Measurements from ENCODE around the gene ATP6V0A1. TPM values are rescaled to one million over a fixed set of nuclear protein-coding genes. Genes with fewer than 3 reads are reported as not detected.

ATP6V0A1 gene
- total RNA-seq, 4 donors from 2014 or later, result 81.6 to 126 (median 96.6) TPM

DNA sequence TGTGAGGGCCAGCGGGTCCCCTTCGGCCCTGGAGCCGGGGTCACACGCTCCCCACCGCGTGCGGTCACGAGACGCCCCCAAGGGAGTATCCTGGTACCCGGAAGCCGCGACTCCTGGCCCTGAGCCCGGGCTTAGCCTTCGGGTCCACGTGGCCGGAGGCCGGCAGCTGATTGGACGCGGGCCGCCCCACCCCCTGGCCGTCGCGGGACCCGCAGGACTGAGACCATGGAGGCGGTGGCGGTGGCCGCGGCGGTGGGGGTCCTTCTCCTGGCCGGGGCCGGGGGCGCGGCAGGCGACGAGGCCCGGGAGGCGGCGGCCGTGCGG is 77.3 kb downstream of the ATP6V0A1 start, which contains the start of gene NAGLU:
Gene NAGLU (plus strand): TSS at position 194 of the 324 bp plus-strand sequence. CDS start 32 bp downstream, at position 226.
- H3K27me3 ChIP-seq, result no peaks in the 10 kb centered on the region
- H3K9me3 ChIP-seq, result no peaks in the 10 kb centered on the region
- H3K4me1 ChIP-seq, result peaks cover 3 to 33% (median 16%) of the 10 kb centered on the region in 4 donors
- peak; percentile 96 to 98 for DNase-seq (ENCODE audit: low spot score in 2 of 2)
- TF ChIP-seq, protein P1, sequence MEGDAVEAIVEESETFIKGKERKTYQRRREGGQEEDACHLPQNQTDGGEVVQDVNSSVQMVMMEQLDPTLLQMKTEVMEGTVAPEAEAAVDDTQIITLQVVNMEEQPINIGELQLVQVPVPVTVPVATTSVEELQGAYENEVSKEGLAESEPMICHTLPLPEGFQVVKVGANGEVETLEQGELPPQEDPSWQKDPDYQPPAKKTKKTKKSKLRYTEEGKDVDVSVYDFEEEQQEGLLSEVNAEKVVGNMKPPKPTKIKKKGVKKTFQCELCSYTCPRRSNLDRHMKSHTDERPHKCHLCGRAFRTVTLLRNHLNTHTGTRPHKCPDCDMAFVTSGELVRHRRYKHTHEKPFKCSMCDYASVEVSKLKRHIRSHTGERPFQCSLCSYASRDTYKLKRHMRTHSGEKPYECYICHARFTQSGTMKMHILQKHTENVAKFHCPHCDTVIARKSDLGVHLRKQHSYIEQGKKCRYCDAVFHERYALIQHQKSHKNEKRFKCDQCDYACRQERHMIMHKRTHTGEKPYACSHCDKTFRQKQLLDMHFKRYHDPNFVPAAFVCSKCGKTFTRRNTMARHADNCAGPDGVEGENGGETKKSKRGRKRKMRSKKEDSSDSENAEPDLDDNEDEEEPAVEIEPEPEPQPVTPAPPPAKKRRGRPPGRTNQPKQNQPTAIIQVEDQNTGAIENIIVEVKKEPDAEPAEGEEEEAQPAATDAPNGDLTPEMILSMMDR (IDR thresholded peaks at IDR 0.05), result peak in 2 of 5 experiments; percentile 35 to 53
- TF ChIP-seq POLR2A (IDR thresholded peaks at IDR 0.05), result peak; percentile 69 to 96
- TF ChIP-seq EP300 (IDR thresholded peaks at IDR 0.05), result peak; percentile 98 to 100
- H3K4me3 ChIP-seq, result peak within 1 kb of the TSS; percentile 45 to 82 (median 65)
- H3K27ac ChIP-seq, result peak within 1 kb of the TSS; percentile 82 to 96 (median 94)
- peaks cover 0 to 33% (median 9%) of the 10 kb centered on the region in 3 donors for H3K36me3 ChIP-seq
- WGBS, 2 donors, result 3% methylated on average over 9 of the region's 40 CpGs; no CpG with 5 or more reads in 1 of the 2 donors

DNA sequence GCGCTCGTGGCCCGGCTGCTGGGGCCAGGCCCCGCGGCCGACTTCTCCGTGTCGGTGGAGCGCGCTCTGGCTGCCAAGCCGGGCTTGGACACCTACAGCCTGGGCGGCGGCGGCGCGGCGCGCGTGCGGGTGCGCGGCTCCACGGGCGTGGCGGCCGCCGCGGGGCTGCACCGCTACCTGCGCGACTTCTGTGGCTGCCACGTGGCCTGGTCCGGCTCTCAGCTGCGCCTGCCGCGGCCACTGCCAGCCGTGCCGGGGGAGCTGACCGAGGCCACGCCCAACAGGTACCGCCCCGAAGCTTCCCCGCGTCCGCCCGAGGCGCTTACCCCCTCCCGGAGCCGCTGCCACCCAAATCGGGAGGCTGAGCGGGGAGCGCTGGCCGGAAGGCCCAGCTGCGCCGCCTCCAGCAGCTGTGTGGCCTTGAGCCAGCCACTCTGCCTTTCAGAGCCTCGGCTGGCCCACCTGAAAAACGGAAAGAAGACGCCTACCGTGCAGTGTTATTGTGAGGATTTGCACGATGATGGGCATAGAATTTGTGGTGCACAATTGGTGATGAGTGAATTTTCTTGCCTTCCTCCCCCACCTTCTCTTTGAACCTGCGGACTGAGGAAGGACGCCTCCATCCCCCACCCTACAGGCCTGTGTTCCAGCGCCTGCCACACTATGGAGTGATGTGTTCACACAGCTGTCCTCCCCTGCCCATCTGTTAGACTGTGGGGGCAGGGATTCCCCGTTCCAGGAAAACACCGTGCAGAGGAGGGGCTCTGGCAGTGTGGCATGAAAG is 77.9 kb downstream of the ATP6V0A1 start:
- peak; percentile 66 to 76 for DNase-seq (ENCODE audit: low spot score in 2 of 2)
- WGBS, 2 donors, result 1% methylated on average over 26 to 29 of the region's 65 CpGs

DNA sequence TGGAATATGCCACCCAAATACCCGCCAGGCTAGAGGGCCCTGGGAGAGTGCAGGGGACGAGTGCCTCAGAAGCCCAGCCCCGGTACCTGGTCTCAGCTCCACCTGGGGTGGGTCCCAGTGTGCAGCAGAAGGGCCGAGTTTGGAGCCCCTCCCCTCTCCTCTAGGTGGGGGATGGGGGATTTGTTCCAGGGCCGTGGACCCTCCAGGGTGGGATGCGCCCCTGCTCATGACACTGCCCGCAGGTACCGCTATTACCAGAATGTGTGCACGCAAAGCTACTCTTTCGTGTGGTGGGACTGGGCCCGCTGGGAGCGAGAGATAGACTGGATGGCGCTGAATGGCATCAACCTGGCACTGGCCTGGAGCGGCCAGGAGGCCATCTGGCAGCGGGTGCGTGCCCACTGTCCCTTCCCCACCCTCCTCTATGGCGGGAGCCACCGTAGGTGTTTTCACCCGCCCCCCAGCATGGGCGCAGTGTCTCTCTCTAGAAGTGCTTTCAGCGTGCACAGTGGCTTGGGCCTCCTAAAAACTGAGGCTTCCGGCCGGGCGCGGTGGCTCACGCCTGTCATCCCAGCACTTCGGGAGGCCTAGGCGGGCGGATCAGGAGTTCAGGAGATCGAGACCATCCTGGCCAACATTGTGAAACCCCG is 78.6 kb downstream of the ATP6V0A1 start:
- H3K27ac ChIP-seq, result peak overlapping the region; percentile 82 to 96 (median 94)
- H3K4me3 ChIP-seq, result peak overlapping the region; percentile 43 to 82 (median 65)
- TF ChIP-seq POLR2A (IDR thresholded peaks at IDR 0.05), result no peak
- TF ChIP-seq, protein P1 (IDR thresholded peaks at IDR 0.05), result no peak
- TF ChIP-seq EP300 (IDR thresholded peaks at IDR 0.05), result no peak
- no peaks in the 10 kb centered on the region for H3K9me3 ChIP-seq
- peaks cover 0 to 45% (median 9%) of the 10 kb centered on the region in 3 donors for H3K36me3 ChIP-seq
- WGBS, 2 donors, result 87 to 88% methylated on average over 14 to 29 of the region's 31 CpGs
- no peak for DNase-seq (ENCODE audit: low spot score in 2 of 2)
- H3K4me1 ChIP-seq, result peaks cover 3 to 28% (median 13%) of the 10 kb centered on the region in 4 donors
- H3K27me3 ChIP-seq, result no peaks in the 10 kb centered on the region

More for the DNA sequence above, 77.9 kb downstream of the ATP6V0A1 start:
- Histone ChIP-seq H3K4me1 (peaks cover 3 to 31% (median 14%) of the 10 kb centered on the region in 4 donors), H3K36me3 (peaks cover 0 to 38% (median 9%) of the 10 kb centered on the region in 3 donors), H3K27me3 (no peaks in the 10 kb centered on the region), H3K27ac (peak overlapping the region; percentile 82 to 96 (median 94)), H3K4me3 (peak overlapping the region; percentile 43 to 82 (median 65)), H3K9me3 (no peaks in the 10 kb centered on the region)
- TF ChIP-seq EP300 (IDR thresholded peaks at IDR 0.05), result peak in 1 of 2 donors; percentile 26
- peak in 1 of 2 donors; percentile 33 for TF ChIP-seq POLR2A (IDR thresholded peaks at IDR 0.05)
- TF ChIP-seq, protein P1 (IDR thresholded peaks at IDR 0.05), result peak in 1 of 5 experiments; percentile 6

DNA sequence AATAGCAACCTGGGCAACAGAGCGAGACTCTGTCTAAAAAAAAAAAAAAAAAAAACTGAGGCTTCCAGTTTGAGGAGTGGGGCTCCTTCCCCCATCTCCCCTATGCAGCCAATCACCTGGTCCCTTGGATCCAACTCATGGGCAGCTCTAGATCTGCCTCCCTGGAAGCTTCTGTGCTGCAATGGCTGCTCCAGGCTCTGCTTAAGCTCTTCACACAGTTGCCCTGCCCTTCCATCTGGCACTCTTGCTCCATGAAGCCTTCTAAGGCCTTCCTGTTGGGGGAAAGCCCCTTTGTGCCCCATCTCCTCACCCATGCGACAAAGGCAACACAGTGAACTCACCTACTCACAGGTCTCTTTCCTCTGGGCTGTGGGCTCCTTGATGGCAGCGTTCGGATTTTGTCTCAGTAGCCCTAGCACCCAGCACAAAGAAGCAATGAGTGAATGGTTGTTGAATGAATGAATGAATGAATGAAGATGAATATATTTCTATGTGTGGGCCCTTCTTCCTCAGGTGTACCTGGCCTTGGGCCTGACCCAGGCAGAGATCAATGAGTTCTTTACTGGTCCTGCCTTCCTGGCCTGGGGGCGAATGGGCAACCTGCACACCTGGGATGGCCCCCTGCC is 79.3 kb downstream of the ATP6V0A1 start:
- TF ChIP-seq, protein P1 (IDR thresholded peaks at IDR 0.05), result no peak
- TF ChIP-seq EP300 (IDR thresholded peaks at IDR 0.05) (no peak), POLR2A (IDR thresholded peaks at IDR 0.05) (no peak)
- no peak for DNase-seq (ENCODE audit: low spot score in 2 of 2)
- no peak overlapping the region for H3K27ac ChIP-seq
- H3K4me1 ChIP-seq, result peaks cover 3 to 28% (median 13%) of the 10 kb centered on the region in 4 donors
- H3K9me3 ChIP-seq, result no peaks in the 10 kb centered on the region
- 94 to 97% methylated on average over 5 of the region's 5 CpGs for WGBS, 2 donors
- peaks cover 2 to 52% (median 9%) of the 10 kb centered on the region in 3 donors for H3K36me3 ChIP-seq
- H3K4me3 ChIP-seq, result no peak overlapping the region
- no peaks in the 10 kb centered on the region for H3K27me3 ChIP-seq

Measured in tibial nerve (tissue), 4 donors.